ENCODE data around the gene KRTAP10-2. TPM values are rescaled to one million over a fixed set of nuclear protein-coding genes. Genes with fewer than 3 reads are reported as not detected.
"Not testable (repeated sequence)": the region's sequence is repeated elsewhere in the genome, so short reads cannot be mapped to it uniquely, and the experiment has no call there.

KRTAP10-2 gene
- total and polyA plus RNA-seq, 2 experiments from 2014 or later: 0.24 TPM; not detected in 1

- Mint-ChIP-seq H3K27me3 (ENCODE audit: insufficient read depth, low read depth, poor library complexity) (peaks cover 6% of the 10 kb centered on the region), H3K4me3 (no peak within 1 kb of the TSS), H3K9me3 (no peaks in the 10 kb centered on the region; the same call in 2 of the 3 replicates), H3K4me1 (peaks cover 14% of the 10 kb centered on the region), H3K27ac (0 out of 2 replicates have a peak within 1 kb of the TSS, but pooled peaks have one; percentile 58), H3K36me3 (ENCODE audit: low read depth) (no peaks in the 10 kb centered on the region; the same call in 2 of the 3 replicates)
- Histone ChIP-seq H2AFZ (peak within 1 kb of the TSS; percentile 76; the same call in 1 of the 2 replicates), H3K9me2 (ENCODE audit: insufficient read depth) (no peaks in the 10 kb centered on the region), H3K4me3 (no peak within 1 kb of the TSS), H3K79me2 (replicated peaks; ENCODE audit: insufficient read depth) (no peaks in the 10 kb centered on the region), H3K4me2 (peak within 1 kb of the TSS; percentile 32; the same call in 1 of the 2 replicates), H3K27ac (ENCODE audit: low read depth) (no peak within 1 kb of the TSS), H3K36me3 (ENCODE audit: insufficient read depth) (no peaks in the 10 kb centered on the region), H3F3A (replicated peaks; ENCODE audit: low read depth) (0 out of 2 replicates have a peak, but pooled peaks cover 4% of the 10 kb centered on the region), H3K4me1 (ENCODE audit: insufficient read depth) (peaks cover 19% of the 10 kb centered on the region), H4K20me1 (replicated peaks; ENCODE audit: insufficient read depth) (no peaks in the 10 kb centered on the region), H3K27me3 (ENCODE audit: insufficient read depth) (no peaks in the 10 kb centered on the region)
- TF ChIP-seq ZNF462 (CRISPR knock-in tag; IDR thresholded peaks at IDR 0.05): no peak
- TF ChIP-seq CTCF (conservative IDR thresholded peaks at IDR 0.05; ENCODE audit: low read depth in 2 of 2): no peak
- TF ChIP-seq ZNF114 (CRISPR knock-in tag; IDR thresholded peaks at IDR 0.05): no peak
- TF ChIP-seq NANOG (IDR thresholded peaks at IDR 0.05; ENCODE audit: borderline replicate concordance): no peak
- no peak for TF ChIP-seq ZNF331 (CRISPR knock-in tag; IDR thresholded peaks at IDR 0.05; ENCODE audit: low read depth)
- TF ChIP-seq REST (IDR thresholded peaks at IDR 0.05; ENCODE audit: unreplicated experiment): no peak
- DNase-seq (ENCODE audit: low spot score): peak; percentile 29
- ATAC-seq: peak; percentile 38
Observed at GRCh38 chr21:44592446-44593311, 41.4 kb upstream of the KRTAP10-2 start, which contains the start of gene KRTAP10-6. TSS of gene KRTAP10-6 (minus strand) at chr21:44592505. CDS start at chr21:44592484, 21 bp downstream.

- not testable (repeated sequence) for ATAC-seq; H3K9me2 ChIP-seq (ENCODE audit: insufficient read depth); H3K27ac ChIP-seq (ENCODE audit: low read depth); H3K27ac Mint-ChIP-seq; H4K20me1 ChIP-seq (replicated peaks; ENCODE audit: insufficient read depth); H3K36me3 Mint-ChIP-seq (ENCODE audit: low read depth); H3K27me3 ChIP-seq (ENCODE audit: insufficient read depth); H2AFZ ChIP-seq; H3K4me3 ChIP-seq; H3K4me3 Mint-ChIP-seq; DNase-seq (ENCODE audit: low spot score); H3K4me2 ChIP-seq; H3K27me3 Mint-ChIP-seq (ENCODE audit: insufficient read depth, low read depth, poor library complexity); H3K36me3 ChIP-seq (ENCODE audit: insufficient read depth); H3F3A ChIP-seq (replicated peaks; ENCODE audit: low read depth); H3K79me2 ChIP-seq (replicated peaks; ENCODE audit: insufficient read depth); H3K9me3 Mint-ChIP-seq
- peaks cover 14% of the 10 kb centered on the region for H3K4me1 Mint-ChIP-seq
- peaks cover 13% of the 10 kb centered on the region for H3K4me1 ChIP-seq (ENCODE audit: insufficient read depth)
Observed at GRCh38 chr21:44591801-44592130, 40.5 kb upstream of the KRTAP10-2 start.

All from GM23338 (cell line).